ENCODE results near the gene NT5DC1.

The NT5DC1 gene

GRCh38 chr6:116100419-116101301, at the start of gene NT5DC1:
NT5DC1 (plus strand) TSS chr6:116100853; CDS start chr6:116100931, 78 bp downstream.
- DNase-seq (ENCODE audit: low read depth): peak; percentile 77

DNA sequence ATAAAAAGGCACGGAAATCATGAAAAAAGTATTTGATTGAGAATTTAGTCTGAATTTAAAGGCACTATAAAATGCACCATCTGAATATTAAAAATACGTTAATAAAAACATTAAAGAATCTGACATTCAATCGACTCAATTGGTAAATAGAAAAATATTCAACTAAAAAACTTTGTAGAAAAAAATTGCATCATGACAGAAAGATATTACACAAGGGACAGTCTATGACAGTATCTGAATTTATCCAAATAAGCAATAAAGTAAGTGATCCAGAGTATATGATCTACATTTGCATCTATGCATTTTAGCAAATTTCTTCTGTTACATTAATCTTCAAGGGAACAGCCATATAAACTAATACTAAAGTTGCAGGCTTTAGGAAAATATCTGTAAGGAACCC, 49.4 kb upstream of the NT5DC1 start:
- DNase-seq (ENCODE audit: low read depth): no peak

- no peak for DNase-seq (ENCODE audit: low read depth)
Observed at GRCh38 chr6:116055513-116055912, 45.1 kb upstream of the NT5DC1 start.

- DNase-seq (ENCODE audit: low read depth): no peak
Observed at GRCh38 chr6:116057766-116058165, 42.9 kb upstream of the NT5DC1 start.

DNA sequence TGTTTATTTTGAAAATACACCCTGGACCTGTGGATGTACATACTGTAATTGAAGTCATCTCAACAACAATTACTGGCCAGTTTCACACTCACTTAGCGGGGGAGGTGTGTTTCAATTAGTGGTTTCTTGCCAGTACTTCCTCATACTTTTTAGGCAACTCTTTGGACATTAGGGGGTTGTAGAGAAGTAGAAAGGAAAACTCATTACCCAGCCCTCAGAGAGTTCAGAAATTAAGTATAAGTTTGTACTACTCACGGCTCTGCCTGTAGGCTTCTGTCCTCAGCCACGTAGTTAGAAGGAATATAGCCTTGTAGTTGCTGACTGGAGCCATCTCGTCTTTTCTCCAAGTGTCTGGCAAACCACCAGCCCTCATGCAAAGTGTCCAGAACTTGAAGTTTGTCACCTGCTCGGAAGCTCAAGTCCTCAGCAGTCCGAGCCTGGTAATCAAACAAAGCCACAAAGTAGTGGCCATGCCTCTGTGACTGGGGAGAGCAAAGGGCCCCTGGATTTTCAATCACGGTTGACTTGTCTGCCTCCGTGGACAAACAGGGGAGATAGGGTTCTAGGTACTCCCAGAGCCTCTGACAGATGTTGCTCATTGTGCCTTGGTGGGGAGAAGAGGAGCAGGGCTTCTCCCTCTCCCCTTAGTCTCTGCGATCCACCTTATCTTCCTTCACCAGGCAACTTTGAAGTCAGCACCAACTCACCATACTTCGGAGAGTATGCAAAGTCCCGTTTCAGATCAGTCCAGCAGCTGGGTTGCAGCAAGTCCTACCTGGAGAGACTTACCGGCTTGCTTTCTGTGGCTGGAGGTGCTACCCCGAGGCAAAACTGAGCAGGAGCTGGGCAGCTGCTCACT, 40.7 kb upstream of the NT5DC1 start:
- DNase-seq (ENCODE audit: low read depth): peak; percentile 20

DNA sequence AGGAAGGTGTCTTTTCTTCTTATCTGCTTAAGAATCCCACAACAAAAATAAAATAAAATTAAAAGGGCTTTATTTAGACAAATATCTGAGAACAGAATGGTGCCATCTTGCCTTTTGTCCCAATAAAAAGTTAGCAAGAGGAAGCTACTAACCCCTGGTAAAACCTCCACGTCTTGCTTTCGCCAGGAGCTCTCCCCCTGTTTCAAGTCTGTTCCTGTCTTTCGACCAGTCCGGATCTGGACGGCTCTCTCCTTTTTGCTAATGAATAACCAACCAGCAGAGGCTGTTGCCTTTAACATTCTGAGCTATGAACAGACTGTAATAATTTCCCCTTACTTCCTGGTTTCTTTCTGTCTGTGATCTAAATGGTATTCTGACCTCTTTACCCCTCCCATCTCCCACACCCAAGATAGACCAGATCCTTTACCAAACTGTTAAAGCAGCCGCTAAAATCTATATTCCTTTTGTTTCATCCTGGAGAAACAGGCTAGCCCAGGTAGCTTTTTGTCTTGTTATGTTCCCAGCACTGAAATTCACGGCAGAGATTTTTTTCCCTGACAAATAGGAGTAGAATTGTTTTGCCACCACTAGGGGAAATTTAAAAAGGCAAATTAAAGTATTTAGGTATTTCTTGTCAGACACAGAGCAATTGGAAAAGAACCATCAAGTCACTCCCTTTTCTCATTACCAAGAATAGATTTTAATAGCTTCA, 39.9 kb upstream of the NT5DC1 start, which contains the start of gene FRK:
Gene FRK, minus strand, starts transcription at position 320 of the 712 bp plus-strand sequence. CDS start 580 bp downstream, outside the sequence.
- DNase-seq (ENCODE audit: low read depth): peak; percentile 18

GRCh38 chr6:116062496-116062895, 38.2 kb upstream of the NT5DC1 start:
- DNase-seq (ENCODE audit: low read depth): no peak

- no peak for DNase-seq (ENCODE audit: low read depth)
Observed at GRCh38 chr6:116064666-116065065, 36.0 kb upstream of the NT5DC1 start.

DNA sequence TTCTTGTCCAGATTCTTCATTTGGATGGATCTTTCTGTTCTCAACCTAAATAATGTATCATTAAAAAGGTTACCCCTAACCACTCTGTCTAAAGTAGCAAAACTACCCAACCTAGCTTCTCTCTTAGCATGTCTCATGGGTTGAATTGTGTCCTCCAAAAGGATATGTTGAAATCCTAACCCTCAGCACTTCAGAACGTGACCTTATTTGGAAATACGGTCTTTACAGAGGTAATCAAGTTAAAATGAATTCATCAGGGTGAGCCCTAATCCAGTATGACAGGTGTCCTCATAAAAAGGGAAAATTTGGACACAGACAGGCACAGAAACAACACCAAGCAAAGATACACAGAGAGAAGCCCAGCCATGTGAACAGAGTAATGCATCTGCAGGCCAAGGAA, 33.9 kb upstream of the NT5DC1 start:
- DNase-seq (ENCODE audit: low read depth): peak; percentile 17

GRCh38 chr6:116070101-116070500, 30.6 kb upstream of the NT5DC1 start:
- DNase-seq (ENCODE audit: low read depth): no peak

DNA sequence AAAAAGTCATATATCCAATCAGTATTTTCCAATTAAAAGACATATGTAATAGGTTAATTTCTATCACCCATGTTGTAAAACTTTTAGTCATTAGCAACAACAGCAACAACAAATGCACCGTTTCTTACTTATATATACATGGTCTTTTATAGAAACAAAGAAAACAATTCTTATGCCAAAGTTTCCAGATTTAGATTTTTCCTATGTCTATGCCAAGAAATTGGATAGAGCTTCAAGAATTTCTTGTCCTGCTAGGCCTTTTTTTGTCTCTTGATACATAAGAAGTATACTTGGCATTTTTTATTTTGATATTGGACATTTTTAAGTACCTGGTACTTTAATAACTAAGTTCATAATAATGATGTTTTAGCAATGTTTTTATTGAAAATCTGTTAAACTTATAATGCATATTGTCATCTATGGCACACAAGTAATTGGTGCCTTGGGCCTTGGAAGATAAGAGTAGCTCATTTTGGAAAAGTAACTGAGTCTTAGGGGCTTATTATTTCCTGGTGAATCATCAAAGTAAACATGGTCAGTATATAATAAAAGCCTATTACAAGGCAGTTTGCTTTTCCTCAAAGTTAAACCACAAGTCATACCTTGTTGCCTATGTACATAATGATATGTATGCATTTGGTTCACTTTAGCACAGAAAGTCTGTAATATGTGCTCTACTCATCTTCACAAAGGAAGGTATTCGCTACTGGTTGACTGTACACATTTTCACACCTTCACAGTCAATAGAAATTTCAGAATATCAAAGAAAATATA, 29.9 kb upstream of the NT5DC1 start:
- no peak for DNase-seq (ENCODE audit: low read depth)

GRCh38 chr6:116072368-116072767, 28.3 kb upstream of the NT5DC1 start:
- no peak for DNase-seq (ENCODE audit: low read depth)

- peak; percentile 57 for DNase-seq (ENCODE audit: low read depth)
Observed at GRCh38 chr6:116073765-116074440, 26.8 kb upstream of the NT5DC1 start.

DNA sequence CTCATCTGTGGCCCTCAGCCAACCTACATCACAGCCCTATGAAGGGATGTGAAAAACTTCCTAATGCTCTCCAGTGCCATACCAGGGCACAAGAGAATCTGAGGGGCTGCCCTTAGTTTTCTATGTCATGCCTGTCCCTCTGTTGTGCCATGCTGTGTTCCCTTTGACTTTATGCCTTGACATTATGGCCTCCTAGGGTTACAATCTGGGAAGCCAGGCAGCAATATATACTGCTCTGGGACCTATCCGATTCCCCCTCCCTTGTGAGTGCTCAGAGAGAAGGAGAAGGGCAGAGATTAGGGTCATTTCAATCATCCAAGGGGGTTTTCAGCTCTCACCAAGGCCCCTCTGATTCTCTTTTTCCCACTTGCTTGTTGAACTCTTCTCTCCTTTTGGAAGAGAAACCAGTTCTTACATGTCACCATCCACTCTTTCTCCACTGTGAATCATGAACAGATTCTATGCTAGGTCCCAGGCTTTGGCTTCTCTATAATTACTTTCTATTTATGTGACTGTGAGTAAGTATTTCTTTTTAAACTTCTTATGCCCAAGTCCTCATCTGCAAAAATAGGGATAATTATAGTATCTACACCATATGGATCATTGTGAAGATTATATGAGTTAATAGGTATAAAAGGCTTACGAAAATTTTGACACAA, 25.8 kb upstream of the NT5DC1 start:
- no peak for DNase-seq (ENCODE audit: low read depth)

GRCh38 chr6:116078522-116078921, 22.1 kb upstream of the NT5DC1 start:
- DNase-seq (ENCODE audit: low read depth): no peak

- no peak for DNase-seq (ENCODE audit: low read depth)
Observed at GRCh38 chr6:116078945-116079344, 21.7 kb upstream of the NT5DC1 start.

DNA sequence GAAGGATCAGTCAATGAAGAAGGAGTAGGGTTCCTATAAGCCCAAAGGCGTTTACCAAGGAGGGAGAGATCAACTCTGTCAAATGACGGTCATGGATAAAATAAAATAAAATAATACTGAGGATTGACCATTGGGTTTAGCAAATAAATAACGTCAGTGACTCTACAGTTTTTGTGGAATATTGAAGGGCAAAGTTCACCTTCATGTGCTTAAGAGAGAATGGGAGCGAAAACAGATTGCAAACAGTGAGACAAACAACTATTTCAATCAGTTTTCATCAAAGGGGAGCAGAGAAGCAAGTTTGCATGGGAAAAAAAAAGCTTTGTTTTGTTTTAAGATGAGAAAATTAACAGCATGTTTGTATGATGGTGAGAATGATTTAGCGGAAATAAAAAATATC, 17.6 kb upstream of the NT5DC1 start:
- DNase-seq (ENCODE audit: low read depth): no peak

GRCh38 chr6:116084284-116084683, 16.4 kb upstream of the NT5DC1 start:
- DNase-seq (ENCODE audit: low read depth): peak; percentile 50

- DNase-seq (ENCODE audit: low read depth): peak; percentile 90
Observed at GRCh38 chr6:116087437-116088027, 13.1 kb upstream of the NT5DC1 start.

GRCh38 chr6:116088946-116089345, 11.7 kb upstream of the NT5DC1 start:
- DNase-seq (ENCODE audit: low read depth): peak; percentile 43
